H9 (cell line): ENCODE measurements around the gene TSACC. TPM values are rescaled to one million over a fixed set of nuclear protein-coding genes. Genes with fewer than 3 reads are reported as not detected.

Experiments
- DNase-seq: peaks from one replicate; pipeline ENCODE4 v3.0.0-alpha.2; 2017
- H2AFZ ChIP-seq: one replicate; pipeline ENCODE4 v1.6.1; 2013; ENCODE audit warnings: mild to moderate bottlenecking, low read length, control low read depth, moderate library complexity
- H2AK5ac ChIP-seq: 2 replicates; pipeline ENCODE4 v1.6.1; 2013; ENCODE audit warnings: low read length, control low read depth, mixed read lengths; ENCODE audit not compliant: insufficient read length
- H2BK120ac ChIP-seq: one replicate; pipeline ENCODE4 v1.6.1; 2013; ENCODE audit warnings: low read depth, mild to moderate bottlenecking, low read length, control low read depth, inconsistent platforms; ENCODE audit not compliant: poor library complexity, severe bottlenecking
- H2BK12ac ChIP-seq: 2 replicates; pipeline ENCODE4 v1.6.1; 2013; ENCODE audit warnings: low read length, control low read depth, mixed read lengths, low read depth; ENCODE audit not compliant: insufficient read length
- H2BK15ac ChIP-seq: 2 replicates; pipeline ENCODE4 v1.6.1; 2013; ENCODE audit warnings: low read depth, low read length, control low read depth
- H2BK20ac ChIP-seq: one replicate; pipeline ENCODE4 v1.6.1; 2013; ENCODE audit warnings: low read depth, mild to moderate bottlenecking, low read length, control low read depth, inconsistent platforms; ENCODE audit not compliant: poor library complexity, severe bottlenecking
- H2BK5ac ChIP-seq: 2 replicates; pipeline ENCODE4 v1.6.1; 2013; ENCODE audit warnings: low read length, control low read depth, mixed read lengths; ENCODE audit not compliant: insufficient read length
- H3K14ac ChIP-seq: 2 replicates; pipeline ENCODE4 v1.6.1; 2013; ENCODE audit warnings: low read length, control low read depth; ENCODE audit not compliant: insufficient read depth
- H3K18ac ChIP-seq: 2 replicates; pipeline ENCODE4 v1.6.1; 2013; ENCODE audit warnings: low read depth, mild to moderate bottlenecking, mixed read lengths, low read length, control low read depth; ENCODE audit not compliant: insufficient read length
- H3K23ac ChIP-seq: 2 replicates; pipeline ENCODE4 v1.6.1; 2013; ENCODE audit warnings: low read length, control low read depth, mixed read lengths, low read depth; ENCODE audit not compliant: insufficient read length
- H3K23me2 ChIP-seq: 2 replicates; pipeline ENCODE4 v1.6.1; 2013; ENCODE audit warnings: low read depth, mild to moderate bottlenecking, mixed read lengths, low read length, control low read depth; ENCODE audit not compliant: insufficient read length, poor library complexity, severe bottlenecking
- H3K27ac ChIP-seq: 2 replicates; pipeline ENCODE4 v1.5.1; 2013; ENCODE audit warnings: low read length, control low read depth, mixed read lengths, low read depth; ENCODE audit not compliant: insufficient read length
- H3K27me3 ChIP-seq: 2 replicates; pipeline ENCODE4 v1.6.1; 2013; ENCODE audit warnings: low read length, control low read depth, inconsistent platforms; ENCODE audit not compliant: insufficient read depth
- H3K4ac ChIP-seq: 2 replicates; pipeline ENCODE4 v1.6.1; 2013; ENCODE audit warnings: low read depth, mild to moderate bottlenecking, control low read depth, inconsistent platforms, low read length, moderate library complexity
- H3K4me1 ChIP-seq: 2 replicates; pipeline ENCODE4 v1.6.1; 2013; ENCODE audit warnings: low read length, control low read depth, inconsistent platforms; ENCODE audit not compliant: insufficient read depth
- H3K4me2 ChIP-seq: 2 replicates; pipeline ENCODE4 v1.6.1; 2013; ENCODE audit warnings: low read length, control low read depth, mixed read lengths; ENCODE audit not compliant: insufficient read length, insufficient read depth
- H3K56ac ChIP-seq: 2 replicates; pipeline ENCODE4 v1.6.1; 2013; ENCODE audit warnings: low read depth, mild to moderate bottlenecking, mixed read lengths, low read length, control low read depth; ENCODE audit not compliant: insufficient read length
- H3K79me1 ChIP-seq: 2 replicates; pipeline ENCODE4 v1.6.1; 2013; ENCODE audit warnings: low read depth, mild to moderate bottlenecking, moderate library complexity, low read length, control low read depth, inconsistent platforms; ENCODE audit not compliant: insufficient read depth, poor library complexity, severe bottlenecking
- H3K79me2 ChIP-seq: 2 replicates; pipeline ENCODE4 v1.6.1; 2013; ENCODE audit warnings: low read length, control low read depth, inconsistent platforms; ENCODE audit not compliant: insufficient read depth
- H3K9ac ChIP-seq: 2 replicates; pipeline ENCODE4 v1.6.1; 2013; ENCODE audit warnings: low read length, control low read depth, mixed read lengths; ENCODE audit not compliant: insufficient read length; ENCODE audit errors: extremely low read depth
- H3K9me3 ChIP-seq: one replicate; pipeline ENCODE4 v1.6.1; 2013; ENCODE audit warnings: low read depth, low read length, inconsistent platforms; ENCODE audit not compliant: control insufficient read depth
- H3T11ph ChIP-seq: one replicate; pipeline ENCODE4 v1.6.1; 2013; ENCODE audit warnings: mild to moderate bottlenecking, low read length, control low read depth, inconsistent platforms
- H4K20me1 ChIP-seq: one replicate; pipeline ENCODE4 v1.6.1; 2013; ENCODE audit not compliant: control insufficient read depth, insufficient read length, insufficient read depth
- H4K5ac ChIP-seq: 2 replicates; pipeline ENCODE4 v1.6.1; 2013; ENCODE audit warnings: low read depth, mild to moderate bottlenecking, mixed read lengths, low read length, control low read depth; ENCODE audit not compliant: insufficient read length
- H4K8ac ChIP-seq: replicated peaks from 2 replicates; pipeline ENCODE4 v1.6.1; 2013; ENCODE audit warnings: low read length, control low read depth, mixed read lengths, low read depth; ENCODE audit not compliant: insufficient read length
- H4K91ac ChIP-seq: 2 replicates; pipeline ENCODE4 v1.6.1; 2013; ENCODE audit warnings: low read depth, mild to moderate bottlenecking, moderate library complexity, mixed read lengths, low read length, control low read depth; ENCODE audit not compliant: insufficient read length
- H3K27ac Mint-ChIP-seq, 3 experiments: 2 replicates in 2 of 3; 3 replicates in 1 of 3; pipeline ENCODE4 v1.8.0; 2020 to 2021; ENCODE audit warnings: mixed read lengths in 3 of 3, mild to moderate bottlenecking in 1 of 3, moderate library complexity in 1 of 3
- H3K27me3 Mint-ChIP-seq: 2 replicates; pipeline ENCODE4 v1.8.0; 2021; ENCODE audit warnings: low read depth, mild to moderate bottlenecking, moderate library complexity, mixed read lengths
- H3K36me3 Mint-ChIP-seq, 3 experiments: 2 replicates in 2 of 3; 3 replicates in 1 of 3; pipeline ENCODE4 v1.8.0; 2020 to 2021; ENCODE audit warnings: low read depth in 3 of 3, mixed read lengths in 3 of 3; ENCODE audit not compliant: insufficient read depth in 1 of 3
- H3K4me1 Mint-ChIP-seq, 2 experiments: 2 replicates each; pipeline ENCODE4 v1.8.0; 2020; ENCODE audit warnings: mixed read lengths in 2 of 2
- H3K4me3 Mint-ChIP-seq, 2 experiments: 2 replicates in 1 of 2; 3 replicates in 1 of 2; pipeline ENCODE4 v1.8.0; 2020 to 2021; ENCODE audit warnings: mild to moderate bottlenecking in 2 of 2, mixed read lengths in 2 of 2, moderate library complexity in 1 of 2
- H3K9me3 Mint-ChIP-seq, 2 experiments: 2 replicates in 1 of 2; 3 replicates in 1 of 2; pipeline ENCODE4 v1.8.0; 2020; ENCODE audit warnings: mild to moderate bottlenecking in 2 of 2, mixed read lengths in 2 of 2, moderate library complexity in 1 of 2
- WGBS: extraction: QIAGEN DNeasy Blood & Tissue Kit; methylation state at CpG from one replicate; pipeline ENCODE4 v1.1.7; 2013; ENCODE audit warnings: missing lambda C conversion rate, low lambda C conversion rate, mixed read lengths; ENCODE audit not compliant: insufficient read length; ENCODE audit errors: extremely low coverage; 5-methylcytosine and 5-hydroxymethylcytosine counted together
- total RNA-seq: library from RNA; stranded (reverse); gene quantifications from 2 replicates; pipeline ENCODE4 v1.2.1, GENCODE V29; 2021
- TF ChIP-seq, protein P1 (sequence below): fragments of 200-600 bp; sonication (generic); conservative IDR thresholded peaks from 3 replicates; pipeline ENCODE4 v1.8.0; 2021; ENCODE audit warnings: antibody characterized with exemption, mild to moderate bottlenecking

The TSACC gene
- total RNA-seq, 1 experiment from 2014 or later, result 2.3 TPM

DNA sequence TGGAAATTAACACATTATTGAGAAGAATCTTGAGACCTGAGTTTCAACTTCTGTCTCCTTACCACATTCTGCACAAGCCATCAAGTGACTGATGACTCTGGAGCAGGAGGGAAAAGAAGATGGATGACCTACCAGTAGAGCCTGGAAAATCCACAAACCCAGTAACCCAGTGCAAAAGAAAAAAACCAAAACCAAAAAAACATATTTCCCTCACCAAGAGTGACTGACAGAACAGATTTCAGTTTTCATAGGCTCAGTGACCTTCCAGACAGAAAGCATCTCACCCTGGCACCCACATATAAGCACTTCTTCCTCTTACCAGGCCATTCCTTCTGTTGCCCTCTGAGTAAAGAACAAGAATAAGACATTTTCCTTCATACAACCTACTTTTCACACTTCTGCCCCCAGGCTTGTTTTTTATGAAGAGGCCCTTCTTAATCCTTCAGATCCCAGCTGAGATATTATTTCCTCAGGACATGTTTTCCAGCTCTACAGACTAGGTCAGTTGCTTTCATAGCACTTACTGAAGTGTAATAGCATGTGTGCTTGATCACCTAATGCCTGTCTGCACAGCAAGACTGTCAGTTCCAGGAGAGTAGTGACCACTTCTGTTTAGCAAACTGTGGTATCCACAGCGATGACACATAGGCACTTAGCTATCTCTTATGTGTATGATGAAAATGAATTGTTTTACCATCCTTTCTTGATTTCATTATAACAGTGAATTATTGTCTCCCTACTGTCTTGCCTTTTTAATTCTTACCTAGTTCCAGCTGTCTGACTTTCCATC is 4.0 kb downstream of the TSACC start:
- Histone ChIP-seq H2BK20ac (no peak overlapping the region), H3K79me2 (peaks cover 5% of the 10 kb centered on the region; the same call in 1 of the 2 replicates), H3K4me1 (no peaks in the 10 kb centered on the region), H4K91ac (no peak overlapping the region), H4K8ac (no peak overlapping the region), H3K4ac (no peak overlapping the region), H3K4me2 (no peak overlapping the region), H3K18ac (no peak overlapping the region), H3K9ac (no peak overlapping the region), H3K27me3 (no peaks in the 10 kb centered on the region), H2BK12ac (no peak overlapping the region), H4K20me1 (no peaks in the 10 kb centered on the region), H3K27ac (no peak overlapping the region), H4K5ac (no peak overlapping the region), H2AFZ (no peak overlapping the region), H3K23ac (no peak overlapping the region), H2BK120ac (no peak overlapping the region), H3K79me1 (no peaks in the 10 kb centered on the region), H2AK5ac (no peak overlapping the region), H3K9me3 (no peaks in the 10 kb centered on the region), H3T11ph (no peak overlapping the region), H3K14ac (no peak overlapping the region), H2BK5ac (no peak overlapping the region), H2BK15ac (no peak overlapping the region), H3K56ac (no peak overlapping the region), H3K23me2 (peaks cover under 1% of the 10 kb centered on the region)
- H3K27me3 Mint-ChIP-seq, result no peaks in the 10 kb centered on the region
- H3K9me3 Mint-ChIP-seq, result no peaks in the 10 kb centered on the region; a peak in 2 of 5 replicates
- no peak for DNase-seq
- peaks cover 0 to 7% of the 10 kb centered on the region in 2 experiments; a peak in 1 of 4 replicates for H3K4me1 Mint-ChIP-seq
- no peak overlapping the region; a peak in 1 of 7 replicates for H3K27ac Mint-ChIP-seq
- TF ChIP-seq, protein P1, sequence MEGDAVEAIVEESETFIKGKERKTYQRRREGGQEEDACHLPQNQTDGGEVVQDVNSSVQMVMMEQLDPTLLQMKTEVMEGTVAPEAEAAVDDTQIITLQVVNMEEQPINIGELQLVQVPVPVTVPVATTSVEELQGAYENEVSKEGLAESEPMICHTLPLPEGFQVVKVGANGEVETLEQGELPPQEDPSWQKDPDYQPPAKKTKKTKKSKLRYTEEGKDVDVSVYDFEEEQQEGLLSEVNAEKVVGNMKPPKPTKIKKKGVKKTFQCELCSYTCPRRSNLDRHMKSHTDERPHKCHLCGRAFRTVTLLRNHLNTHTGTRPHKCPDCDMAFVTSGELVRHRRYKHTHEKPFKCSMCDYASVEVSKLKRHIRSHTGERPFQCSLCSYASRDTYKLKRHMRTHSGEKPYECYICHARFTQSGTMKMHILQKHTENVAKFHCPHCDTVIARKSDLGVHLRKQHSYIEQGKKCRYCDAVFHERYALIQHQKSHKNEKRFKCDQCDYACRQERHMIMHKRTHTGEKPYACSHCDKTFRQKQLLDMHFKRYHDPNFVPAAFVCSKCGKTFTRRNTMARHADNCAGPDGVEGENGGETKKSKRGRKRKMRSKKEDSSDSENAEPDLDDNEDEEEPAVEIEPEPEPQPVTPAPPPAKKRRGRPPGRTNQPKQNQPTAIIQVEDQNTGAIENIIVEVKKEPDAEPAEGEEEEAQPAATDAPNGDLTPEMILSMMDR, result no peak
- WGBS, result no CpG with 5 or more reads among the region's 1 CpG
- peaks cover 2 to 6% (median 4%) of the 10 kb centered on the region in 3 experiments; a peak in 4 of 7 replicates for H3K36me3 Mint-ChIP-seq
- no peak overlapping the region; a peak in 1 of 5 replicates for H3K4me3 Mint-ChIP-seq
